Measurements from ENCODE around the gene TMEM125.

GRCh38 chr1:43222879-43223278 is 46.9 kb upstream of the TMEM125 start:
- TF ChIP-seq ZNF281 (CRISPR knock-in tag; IDR thresholded peaks at IDR 0.05): no peak
- no peak for TF ChIP-seq E2F1 (CRISPR knock-in tag; IDR thresholded peaks at IDR 0.05)
- TF ChIP-seq CTCF (IDR thresholded peaks at IDR 0.05): no peak
- TF ChIP-seq NR3C1 (CRISPR knock-in tag; conservative IDR thresholded peaks at IDR 0.05; ENCODE audit: low read depth): no peak
- TF ChIP-seq ESRRA (CRISPR knock-in tag; IDR thresholded peaks at IDR 0.05; ENCODE audit: borderline replicate concordance): no peak
- no peak for TF ChIP-seq NR2C2 (CRISPR knock-in tag; IDR thresholded peaks at IDR 0.05)
- no peak for TF ChIP-seq TP53 (CRISPR knock-in tag; IDR thresholded peaks at IDR 0.05)
- no peak for TF ChIP-seq ATF2 (CRISPR knock-in tag; IDR thresholded peaks at IDR 0.05; ENCODE audit: borderline replicate concordance, low read depth)
- no peak for TF ChIP-seq SP1 (CRISPR knock-in tag; conservative IDR thresholded peaks at IDR 0.05)
- no peak for TF ChIP-seq HMGXB4 (CRISPR knock-in tag; IDR thresholded peaks at IDR 0.05)
- TF ChIP-seq RORB (CRISPR knock-in tag; IDR thresholded peaks at IDR 0.05): no peak
- TF ChIP-seq ZNF396 (CRISPR knock-in tag; IDR thresholded peaks at IDR 0.05; ENCODE audit: borderline replicate concordance): no peak
- no peak for TF ChIP-seq NFYB (CRISPR knock-in tag; conservative IDR thresholded peaks at IDR 0.05; ENCODE audit: low read depth)
- no peak for TF ChIP-seq E2F5 (CRISPR knock-in tag; IDR thresholded peaks at IDR 0.05)

Data from WTC11 (cell line).